ENCODE data around the gene GID8.

- TF ChIP-seq CTCF (IDR thresholded peaks at IDR 0.05; ENCODE audit: extremely low read depth in 1 of 2, insufficient read depth in 1 of 2, low read depth in 1 of 2, low read length in 2 of 2) (no peak), EZH2 (IDR thresholded peaks at IDR 0.05; ENCODE audit: borderline replicate concordance, low read depth, low read length, severe bottlenecking) (no peak), FOS (IDR thresholded peaks at IDR 0.05; ENCODE audit: borderline replicate concordance, insufficient read depth, low read length) (no peak), POLR2A (IDR thresholded peaks at IDR 0.05; ENCODE audit: low read depth, low read length) (no peak)
Measured at GRCh38 chr20:62984666-62985443, 46.9 kb downstream of the GID8 start.
